IMR-90 (cell line): ENCODE measurements around the gene CGREF1.
A peak's percentile ranks its signal among the peaks of the same experiment; 100 is the strongest.

Experiments used
- CTCF ChIP-seq: conservative IDR thresholded peaks from 2 replicates; pipeline ENCODE4 v1.5.1; 2012; ENCODE audit warnings: mild to moderate bottlenecking, low read depth, low read length, improper control_type of control experiment
- ELK1 ChIP-seq: fragments of 150-350 bp; IDR thresholded peaks from 2 replicates; pipeline ENCODE4 v1.6.1; 2016; ENCODE audit warnings: low read depth, mild to moderate bottlenecking, low read length, moderate library complexity, borderline replicate concordance
- POLR2A ChIP-seq: IDR thresholded peaks from 2 replicates; pipeline ENCODE4 v1.6.1; 2012; ENCODE audit warnings: mild to moderate bottlenecking, low read depth, low read length
- RCOR1 ChIP-seq: IDR thresholded peaks from 2 replicates; pipeline ENCODE4 v1.6.1; 2012; ENCODE audit warnings: mild to moderate bottlenecking, low read length, improper control_type of control experiment; ENCODE audit not compliant: insufficient replicate concordance

- TF ChIP-seq RCOR1 (no peak), CTCF (no peak), POLR2A (peak; percentile 92), ELK1 (no peak)
These were observed 47.5 kb downstream of the CGREF1 start, which contains the start of gene OST4 for GRCh38 chr2:27071277-27071989.
